T-helper 17 cell (primary cell): ENCODE results near the gene CMTR1. TPM values are rescaled to one million over a fixed set of nuclear protein-coding genes. Genes with fewer than 3 reads are reported as not detected.
A peak's percentile ranks its signal among the peaks of the same experiment; 100 is the strongest.

Source experiments
- ATAC-seq: fragments of 150-1000 bp; cut with Tn5 transposase; 2 replicates; pipeline ENCODE4 v1.10.0; 2021; ENCODE audit warnings: mild to moderate bottlenecking, moderate library complexity
- DNase-seq, 3 donors: peaks; one replicate each; pipeline versions ENCODE4 v3.0.0 to v3.0.0-alpha.2; 2020 to 2021
- H3K9me3 ChIP-seq: one replicate; pipeline ENCODE4 v1.7.0; 2013; ENCODE audit warnings: low read length, mild to moderate bottlenecking; ENCODE audit not compliant: control insufficient read depth, poor library complexity, severe bottlenecking
- H3K27ac Mint-ChIP-seq: one replicate; pipeline ENCODE4 v1.8.0; 2022; ENCODE audit warnings: mild to moderate bottlenecking, moderate library complexity, mixed read lengths
- H3K27me3 Mint-ChIP-seq: one replicate; pipeline ENCODE4 v1.8.0; 2022; ENCODE audit warnings: mixed read lengths
- H3K36me3 Mint-ChIP-seq: one replicate; pipeline ENCODE4 v1.8.0; 2022; ENCODE audit warnings: low read depth, mixed read lengths
- H3K4me1 Mint-ChIP-seq: one replicate; pipeline ENCODE4 v1.8.0; 2022; ENCODE audit warnings: mild to moderate bottlenecking, mixed read lengths
- H3K4me3 Mint-ChIP-seq: one replicate; pipeline ENCODE4 v1.8.0; 2022; ENCODE audit warnings: mild to moderate bottlenecking, moderate library complexity, mixed read lengths
- total RNA-seq, 4 donors: library from RNA in 2 of 4; stranded (reverse) in 2 of 4; gene quantifications; one replicate each; pipeline ENCODE4 v1.2.3 and lab custom pipeline; 2022 to 2026

CMTR1 gene
- total RNA-seq, 2 donors from 2014 or later, result 79.7 to 81.3 TPM

- Mint-ChIP-seq H3K4me3 (no peak overlapping the region), H3K27ac (peak overlapping the region; percentile 100), H3K4me1 (peaks cover 58% of the 10 kb centered on the region), H3K36me3 (no peaks in the 10 kb centered on the region), H3K27me3 (no peaks in the 10 kb centered on the region)
- no peak for ATAC-seq
- DNase-seq, result no peak
- H3K9me3 ChIP-seq, result no peaks in the 10 kb centered on the region
Measured at GRCh38 chr6:37519461-37519860, 86.4 kb downstream of the CMTR1 start.

DNA sequence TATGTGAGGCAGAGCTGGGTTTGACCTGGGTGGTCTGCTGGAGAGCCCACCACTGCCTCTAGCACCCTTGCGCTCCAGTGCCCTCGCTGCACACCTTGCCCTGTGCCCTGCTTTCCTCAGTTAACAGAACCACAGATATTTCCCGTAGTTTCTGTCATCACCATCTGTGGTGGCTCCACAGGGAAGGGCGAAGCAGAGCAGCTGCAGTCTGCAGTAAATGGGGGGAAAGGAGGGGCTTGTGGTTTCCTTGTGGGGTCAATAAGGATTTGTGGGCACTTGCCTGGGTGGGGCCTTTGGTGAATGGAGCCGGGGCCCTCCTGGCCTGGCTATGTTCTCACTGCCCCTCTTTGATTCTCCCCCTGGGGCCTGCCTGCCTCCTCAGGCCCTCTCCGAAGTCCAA, 87.9 kb downstream of the CMTR1 start:
- no peaks in the 10 kb centered on the region for H3K27me3 Mint-ChIP-seq
- peaks cover 49% of the 10 kb centered on the region for H3K4me1 Mint-ChIP-seq
- H3K4me3 Mint-ChIP-seq, result no peak overlapping the region
- DNase-seq (no peak), ATAC-seq (no peak)
- H3K36me3 Mint-ChIP-seq, result peaks cover 3% of the 10 kb centered on the region
- H3K27ac Mint-ChIP-seq, result peak overlapping the region; percentile 74
- H3K9me3 ChIP-seq, result no peaks in the 10 kb centered on the region

- Mint-ChIP-seq H3K4me1 (peaks cover 42% of the 10 kb centered on the region), H3K27me3 (no peaks in the 10 kb centered on the region), H3K4me3 (no peak overlapping the region), H3K36me3 (peaks cover 3% of the 10 kb centered on the region), H3K27ac (peak overlapping the region; percentile 74)
- no peak for DNase-seq
- no peaks in the 10 kb centered on the region for H3K9me3 ChIP-seq
- no peak for ATAC-seq
Measured at GRCh38 chr6:37521674-37522073, 88.7 kb downstream of the CMTR1 start.

DNA sequence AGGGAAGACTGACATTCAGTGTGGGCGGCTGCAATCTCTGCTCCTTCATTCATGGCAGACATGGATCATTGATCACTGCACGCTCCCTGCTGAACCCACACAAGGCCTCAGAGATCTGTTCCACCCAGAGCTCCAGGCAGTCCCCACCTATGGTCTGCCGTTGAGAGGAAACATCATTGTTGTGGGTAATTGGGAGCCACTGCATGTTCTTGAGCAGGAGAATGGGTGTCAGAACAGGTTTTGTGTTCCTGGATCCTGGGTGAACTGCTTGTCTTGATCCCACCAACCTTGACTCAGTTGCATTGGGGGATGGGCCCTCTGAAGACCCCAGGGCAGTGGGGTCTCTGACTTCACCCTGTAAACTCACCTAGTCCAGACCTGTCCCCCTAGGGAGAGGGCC, 89.8 kb downstream of the CMTR1 start:
- H3K27ac Mint-ChIP-seq, result no peak overlapping the region
- no peaks in the 10 kb centered on the region for H3K9me3 ChIP-seq
- ATAC-seq, result no peak
- peaks cover 3% of the 10 kb centered on the region for H3K36me3 Mint-ChIP-seq
- H3K4me1 Mint-ChIP-seq, result peaks cover 30% of the 10 kb centered on the region
- H3K27me3 Mint-ChIP-seq, result no peaks in the 10 kb centered on the region
- no peak for DNase-seq
- no peak overlapping the region for H3K4me3 Mint-ChIP-seq

GRCh38 chr6:37523412-37523811, 90.4 kb downstream of the CMTR1 start:
- no peaks in the 10 kb centered on the region for H3K9me3 ChIP-seq
- DNase-seq, result no peak
- peaks cover 25% of the 10 kb centered on the region for H3K4me1 Mint-ChIP-seq
- no peak overlapping the region for H3K27ac Mint-ChIP-seq
- H3K36me3 Mint-ChIP-seq, result peaks cover 3% of the 10 kb centered on the region
- H3K27me3 Mint-ChIP-seq, result no peaks in the 10 kb centered on the region
- ATAC-seq, result no peak
- no peak overlapping the region for H3K4me3 Mint-ChIP-seq

- DNase-seq (no peak), ATAC-seq (no peak)
- Mint-ChIP-seq H3K27me3 (no peaks in the 10 kb centered on the region), H3K4me3 (no peak overlapping the region), H3K4me1 (peaks cover 16% of the 10 kb centered on the region), H3K27ac (peak overlapping the region; percentile 29), H3K36me3 (peaks cover 3% of the 10 kb centered on the region)
- H3K9me3 ChIP-seq, result no peaks in the 10 kb centered on the region
Measured at GRCh38 chr6:37524025-37524969, 91.3 kb downstream of the CMTR1 start.

DNA sequence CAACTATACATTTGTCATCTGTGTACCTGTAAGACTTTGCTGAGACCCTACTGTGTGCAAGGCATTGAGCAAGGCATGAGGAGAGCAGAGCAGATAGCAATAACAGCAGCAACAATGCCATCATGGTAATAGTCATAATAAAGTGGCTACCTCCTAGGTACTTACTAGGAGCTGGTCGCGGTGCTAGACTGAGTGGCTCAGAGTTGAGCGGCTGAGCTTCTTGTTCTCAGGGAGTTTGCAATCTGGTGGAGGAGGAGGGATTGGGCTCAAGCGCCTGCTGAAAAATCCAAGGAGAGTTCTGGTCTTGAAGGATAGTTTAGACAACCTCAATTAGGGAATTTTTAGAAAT, 91.9 kb downstream of the CMTR1 start:
- H3K4me3 Mint-ChIP-seq, result no peak overlapping the region
- H3K36me3 Mint-ChIP-seq, result peaks cover 3% of the 10 kb centered on the region
- H3K9me3 ChIP-seq, result no peaks in the 10 kb centered on the region
- ATAC-seq (no peak), DNase-seq (no peak)
- H3K4me1 Mint-ChIP-seq, result peaks cover 15% of the 10 kb centered on the region
- H3K27me3 Mint-ChIP-seq, result no peaks in the 10 kb centered on the region
- no peak overlapping the region for H3K27ac Mint-ChIP-seq

- ATAC-seq (no peak), DNase-seq (no peak)
- Mint-ChIP-seq H3K36me3 (peaks cover 3% of the 10 kb centered on the region), H3K4me1 (peaks cover 15% of the 10 kb centered on the region), H3K27me3 (no peaks in the 10 kb centered on the region), H3K27ac (no peak overlapping the region), H3K4me3 (no peak overlapping the region)
- H3K9me3 ChIP-seq, result no peaks in the 10 kb centered on the region
Measured at GRCh38 chr6:37525460-37526357, 92.7 kb downstream of the CMTR1 start.

- H3K36me3 Mint-ChIP-seq, result peaks cover 5% of the 10 kb centered on the region
- H3K27ac Mint-ChIP-seq, result no peak overlapping the region
- ATAC-seq (no peak), DNase-seq (no peak)
- no peaks in the 10 kb centered on the region for H3K9me3 ChIP-seq
- H3K27me3 Mint-ChIP-seq, result no peaks in the 10 kb centered on the region
- no peak overlapping the region for H3K4me3 Mint-ChIP-seq
- H3K4me1 Mint-ChIP-seq, result peaks cover 13% of the 10 kb centered on the region
Measured at GRCh38 chr6:37528541-37528940, 95.5 kb downstream of the CMTR1 start.

DNA sequence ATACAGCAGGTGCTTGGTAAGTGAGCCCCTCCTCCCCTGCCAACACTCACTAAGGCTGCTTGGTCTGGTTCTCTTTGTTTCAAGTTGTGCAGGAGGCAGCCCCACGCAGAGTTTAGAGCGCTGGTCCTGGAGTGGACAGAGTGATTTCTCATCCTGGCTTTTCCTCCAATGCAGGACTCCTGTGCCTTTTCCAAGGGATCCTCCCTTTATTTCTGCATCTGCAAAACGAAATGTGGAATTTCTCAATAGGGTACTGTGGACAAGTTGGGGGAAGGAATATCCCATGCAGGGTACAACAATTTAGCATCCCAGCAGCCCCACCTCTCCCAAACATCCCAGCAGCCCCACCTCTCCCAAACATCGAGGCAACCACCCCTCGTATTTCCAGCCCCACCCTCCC, 97.3 kb downstream of the CMTR1 start:
- DNase-seq (no peak), ATAC-seq (no peak)
- Mint-ChIP-seq H3K36me3 (peaks cover 3% of the 10 kb centered on the region), H3K4me3 (no peak overlapping the region), H3K27ac (no peak overlapping the region), H3K27me3 (no peaks in the 10 kb centered on the region), H3K4me1 (peaks cover 8% of the 10 kb centered on the region)
- no peaks in the 10 kb centered on the region for H3K9me3 ChIP-seq

GRCh38 chr6:37531026-37531425, 98.0 kb downstream of the CMTR1 start:
- Mint-ChIP-seq H3K27me3 (no peaks in the 10 kb centered on the region), H3K4me1 (peaks cover 9% of the 10 kb centered on the region), H3K36me3 (peaks cover 3% of the 10 kb centered on the region), H3K4me3 (no peak overlapping the region), H3K27ac (no peak overlapping the region)
- ATAC-seq, result no peak
- H3K9me3 ChIP-seq, result no peaks in the 10 kb centered on the region
- no peak for DNase-seq
